Stimulated activated memory B cell treated with anti-CD40 and anti-IgM and Interleukin-4, amounts not matched to agents 10 μg/mL and 1 μg/mL and 100 μg/mL, for 72 hours (primary cell): ENCODE data around the gene LNPEP.

ENCODE experiments used
- ATAC-seq: fragments of 150-1000 bp; cut with Tn5 transposase; 2 replicates; pipeline ENCODE4 v1.10.0; 2021
- H3K27ac Mint-ChIP-seq: one replicate; pipeline ENCODE4 v1.8.0; 2022; ENCODE audit warnings: mild to moderate bottlenecking, mixed read lengths
- H3K27me3 Mint-ChIP-seq: one replicate; pipeline ENCODE4 v1.8.0; 2022; ENCODE audit warnings: mixed read lengths
- H3K36me3 Mint-ChIP-seq: one replicate; pipeline ENCODE4 v1.8.0; 2022; ENCODE audit warnings: mixed read lengths
- H3K4me1 Mint-ChIP-seq: one replicate; pipeline ENCODE4 v1.8.0; 2022; ENCODE audit warnings: mixed read lengths
- H3K4me3 Mint-ChIP-seq: one replicate; pipeline ENCODE4 v1.8.0; 2022; ENCODE audit warnings: mild to moderate bottlenecking, moderate library complexity, mixed read lengths
- H3K9me3 Mint-ChIP-seq: one replicate; pipeline ENCODE4 v1.8.0; 2022; ENCODE audit warnings: mixed read lengths

LNPEP gene

GRCh38 chr5:97022898-97023297, 87.0 kb downstream of the LNPEP start:
- H3K27ac Mint-ChIP-seq, result no peak overlapping the region
- H3K9me3 Mint-ChIP-seq, result no peaks in the 10 kb centered on the region
- no peaks in the 10 kb centered on the region for H3K27me3 Mint-ChIP-seq
- peaks cover 8% of the 10 kb centered on the region for H3K4me1 Mint-ChIP-seq
- ATAC-seq, result no peak
- H3K36me3 Mint-ChIP-seq, result peaks cover 70% of the 10 kb centered on the region
- H3K4me3 Mint-ChIP-seq, result no peak overlapping the region

- no peaks in the 10 kb centered on the region for H3K9me3 Mint-ChIP-seq
- no peak for ATAC-seq
- peaks cover 8% of the 10 kb centered on the region for H3K4me1 Mint-ChIP-seq
- peaks cover 79% of the 10 kb centered on the region for H3K36me3 Mint-ChIP-seq
- H3K27me3 Mint-ChIP-seq, result no peaks in the 10 kb centered on the region
- no peak overlapping the region for H3K27ac Mint-ChIP-seq
- H3K4me3 Mint-ChIP-seq, result no peak overlapping the region
Measured at GRCh38 chr5:97026721-97027120, 90.8 kb downstream of the LNPEP start.

- Mint-ChIP-seq H3K9me3 (no peaks in the 10 kb centered on the region), H3K4me3 (no peak overlapping the region), H3K4me1 (no peaks in the 10 kb centered on the region), H3K36me3 (peaks cover 30% of the 10 kb centered on the region), H3K27me3 (no peaks in the 10 kb centered on the region), H3K27ac (no peak overlapping the region)
- no peak for ATAC-seq
Measured at GRCh38 chr5:97037819-97038218, 101.9 kb downstream of the LNPEP start.

- Mint-ChIP-seq H3K36me3 (peaks cover 12% of the 10 kb centered on the region), H3K4me1 (no peaks in the 10 kb centered on the region), H3K4me3 (no peak overlapping the region), H3K27ac (no peak overlapping the region), H3K27me3 (no peaks in the 10 kb centered on the region), H3K9me3 (no peaks in the 10 kb centered on the region)
- no peak for ATAC-seq
Measured at GRCh38 chr5:97041239-97041638, 105.4 kb downstream of the LNPEP start.

GRCh38 chr5:97042996-97043395, 107.1 kb downstream of the LNPEP start:
- Mint-ChIP-seq H3K27me3 (no peaks in the 10 kb centered on the region), H3K9me3 (no peaks in the 10 kb centered on the region), H3K27ac (no peak overlapping the region), H3K4me1 (no peaks in the 10 kb centered on the region), H3K36me3 (no peaks in the 10 kb centered on the region), H3K4me3 (no peak overlapping the region)
- no peak for ATAC-seq

- Mint-ChIP-seq H3K36me3 (no peaks in the 10 kb centered on the region), H3K9me3 (no peaks in the 10 kb centered on the region), H3K27me3 (no peaks in the 10 kb centered on the region), H3K4me1 (no peaks in the 10 kb centered on the region), H3K27ac (no peak overlapping the region), H3K4me3 (no peak overlapping the region)
- ATAC-seq, result no peak
Measured at GRCh38 chr5:97043511-97043910, 107.6 kb downstream of the LNPEP start.

GRCh38 chr5:97044052-97044451, 108.2 kb downstream of the LNPEP start:
- Mint-ChIP-seq H3K27me3 (no peaks in the 10 kb centered on the region), H3K9me3 (no peaks in the 10 kb centered on the region), H3K4me1 (no peaks in the 10 kb centered on the region), H3K4me3 (no peak overlapping the region), H3K27ac (no peak overlapping the region), H3K36me3 (no peaks in the 10 kb centered on the region)
- ATAC-seq, result no peak

- no peak overlapping the region for H3K4me3 Mint-ChIP-seq
- no peak for ATAC-seq
- H3K9me3 Mint-ChIP-seq, result peaks cover 5% of the 10 kb centered on the region
- H3K36me3 Mint-ChIP-seq, result no peaks in the 10 kb centered on the region
- peaks cover 12% of the 10 kb centered on the region for H3K27me3 Mint-ChIP-seq
- no peaks in the 10 kb centered on the region for H3K4me1 Mint-ChIP-seq
- H3K27ac Mint-ChIP-seq, result no peak overlapping the region
Measured at GRCh38 chr5:97046270-97046982, 110.5 kb downstream of the LNPEP start.

GRCh38 chr5:97047076-97047475, 111.2 kb downstream of the LNPEP start:
- no peak overlapping the region for H3K4me3 Mint-ChIP-seq
- peaks cover 3% of the 10 kb centered on the region for H3K36me3 Mint-ChIP-seq
- peaks cover 12% of the 10 kb centered on the region for H3K27me3 Mint-ChIP-seq
- H3K4me1 Mint-ChIP-seq, result no peaks in the 10 kb centered on the region
- H3K27ac Mint-ChIP-seq, result no peak overlapping the region
- ATAC-seq, result no peak
- H3K9me3 Mint-ChIP-seq, result peaks cover 5% of the 10 kb centered on the region

GRCh38 chr5:97049175-97049574, 113.3 kb downstream of the LNPEP start:
- H3K27ac Mint-ChIP-seq, result no peak overlapping the region
- peaks cover 7% of the 10 kb centered on the region for H3K9me3 Mint-ChIP-seq
- H3K4me1 Mint-ChIP-seq, result no peaks in the 10 kb centered on the region
- H3K36me3 Mint-ChIP-seq, result peaks cover 8% of the 10 kb centered on the region
- peak; percentile 48 for ATAC-seq
- peaks cover 20% of the 10 kb centered on the region for H3K27me3 Mint-ChIP-seq
- no peak overlapping the region for H3K4me3 Mint-ChIP-seq

- no peak overlapping the region for H3K4me3 Mint-ChIP-seq
- peaks cover 11% of the 10 kb centered on the region for H3K27me3 Mint-ChIP-seq
- H3K4me1 Mint-ChIP-seq, result no peaks in the 10 kb centered on the region
- no peak for ATAC-seq
- peaks cover 22% of the 10 kb centered on the region for H3K36me3 Mint-ChIP-seq
- H3K27ac Mint-ChIP-seq, result no peak overlapping the region
- peaks cover 2% of the 10 kb centered on the region for H3K9me3 Mint-ChIP-seq
Measured at GRCh38 chr5:97056263-97056662, 120.4 kb downstream of the LNPEP start.

GRCh38 chr5:97062046-97062445, 126.2 kb downstream of the LNPEP start:
- ATAC-seq, result no peak
- H3K9me3 Mint-ChIP-seq, result no peaks in the 10 kb centered on the region

GRCh38 chr5:97063251-97063650, 127.4 kb downstream of the LNPEP start:
- Mint-ChIP-seq H3K9me3 (no peaks in the 10 kb centered on the region), H3K4me3 (no peak overlapping the region), H3K4me1 (no peaks in the 10 kb centered on the region), H3K36me3 (peaks cover 8% of the 10 kb centered on the region), H3K27ac (no peak overlapping the region), H3K27me3 (no peaks in the 10 kb centered on the region)
- ATAC-seq, result no peak

More at GRCh38 chr5:97062046-97062445, 126.2 kb downstream of the LNPEP start:
- Mint-ChIP-seq H3K4me1 (no peaks in the 10 kb centered on the region), H3K27ac (no peak overlapping the region), H3K27me3 (no peaks in the 10 kb centered on the region), H3K36me3 (peaks cover 8% of the 10 kb centered on the region), H3K4me3 (no peak overlapping the region)

- Mint-ChIP-seq H3K27me3 (no peaks in the 10 kb centered on the region), H3K36me3 (no peaks in the 10 kb centered on the region), H3K9me3 (no peaks in the 10 kb centered on the region), H3K4me1 (no peaks in the 10 kb centered on the region), H3K27ac (no peak overlapping the region), H3K4me3 (no peak overlapping the region)
- no peak for ATAC-seq
Measured at GRCh38 chr5:97065475-97065874, 129.6 kb downstream of the LNPEP start.

- H3K4me1 Mint-ChIP-seq, result no peaks in the 10 kb centered on the region
- no peak for ATAC-seq
- no peaks in the 10 kb centered on the region for H3K27me3 Mint-ChIP-seq
- H3K27ac Mint-ChIP-seq, result no peak overlapping the region
- no peak overlapping the region for H3K4me3 Mint-ChIP-seq
- H3K36me3 Mint-ChIP-seq, result no peaks in the 10 kb centered on the region
- no peaks in the 10 kb centered on the region for H3K9me3 Mint-ChIP-seq
Measured at GRCh38 chr5:97067296-97067850, 131.5 kb downstream of the LNPEP start.

- H3K27me3 Mint-ChIP-seq, result no peaks in the 10 kb centered on the region
- no peak overlapping the region for H3K4me3 Mint-ChIP-seq
- no peaks in the 10 kb centered on the region for H3K9me3 Mint-ChIP-seq
- no peaks in the 10 kb centered on the region for H3K36me3 Mint-ChIP-seq
- H3K27ac Mint-ChIP-seq, result no peak overlapping the region
- no peak for ATAC-seq
- peaks cover 25% of the 10 kb centered on the region for H3K4me1 Mint-ChIP-seq
Measured at GRCh38 chr5:97070234-97070633, 134.4 kb downstream of the LNPEP start.
